Suprapubic skin (tissue), 4 donors: ENCODE measurements around the gene RPL31. TPM values are rescaled to one million over a fixed set of nuclear protein-coding genes. Genes with fewer than 3 reads are reported as not detected.

Experiments used
- DNase-seq, 2 donors: peaks; one replicate each; pipeline ENCODE4 v3.0.0-alpha.2; 2019; ENCODE audit warnings: low spot score in 2 of 2
- H3K27ac ChIP-seq: fragments of 200-600 bp; sonication (generic); one replicate; pipeline ENCODE4 v1.5.1; 2019
- H3K27me3 ChIP-seq: fragments of 200-600 bp; sonication (generic); one replicate; pipeline ENCODE4 v1.5.1; 2019
- H3K36me3 ChIP-seq: fragments of 200-600 bp; sonication (generic); one replicate; pipeline ENCODE4 v1.5.1; 2019
- H3K4me1 ChIP-seq: fragments of 200-600 bp; sonication (generic); one replicate; pipeline ENCODE4 v1.5.1; 2019
- H3K4me3 ChIP-seq: fragments of 200-600 bp; sonication (generic); one replicate; pipeline ENCODE4 v1.5.1; 2019; ENCODE audit warnings: mild to moderate bottlenecking
- H3K9me3 ChIP-seq: fragments of 200-600 bp; sonication (generic); one replicate; pipeline ENCODE4 v1.5.1; 2019
- EP300 ChIP-seq: sonication (generic); formaldehyde crosslinking; IDR thresholded peaks from one replicate; pipeline ENCODE4 v1.6.1; 2017; ENCODE audit warnings: antibody characterized with exemption
- POLR2A ChIP-seq, 2 donors: fragments of 450-650 bp; IDR thresholded peaks; one replicate each; pipeline ENCODE4 v1.6.1; 2017; ENCODE audit warnings: antibody characterized with exemption in 2 of 2, mild to moderate bottlenecking in 2 of 2, moderate library complexity in 2 of 2
- POLR2AphosphoS5 ChIP-seq, 3 donors: sonication (generic); formaldehyde crosslinking; IDR thresholded peaks; one replicate each; pipeline ENCODE4 v1.6.1; 2017; ENCODE audit warnings: antibody characterized with exemption in 3 of 3
- WGBS: methylation state at CpG from one replicate; pipeline ENCODE4 v1.1.5; 2018; 5-methylcytosine and 5-hydroxymethylcytosine counted together
- total RNA-seq, 4 donors: library from RNA; depleted of rRNA; stranded (reverse); fragments of >200 nt; gene quantifications; one replicate each; pipeline ENCODE4 v1.1.0, GENCODE V29; 2016
- TF ChIP-seq, protein P1 (sequence below), 2 donors: fragments of 200-600 bp in 1 of 2; fragments of 450-650 bp in 1 of 2; sonication (generic) in 1 of 2; IDR thresholded peaks; one replicate each; pipeline ENCODE4 v1.5.1; 2016 to 2019; ENCODE audit warnings: antibody characterized with exemption in 2 of 2, mild to moderate bottlenecking in 1 of 2, moderate library complexity in 1 of 2

RPL31 gene
- total RNA-seq, 4 donors from 2014 or later: 1,149 to 1,835 (median 1,682) TPM

DNA sequence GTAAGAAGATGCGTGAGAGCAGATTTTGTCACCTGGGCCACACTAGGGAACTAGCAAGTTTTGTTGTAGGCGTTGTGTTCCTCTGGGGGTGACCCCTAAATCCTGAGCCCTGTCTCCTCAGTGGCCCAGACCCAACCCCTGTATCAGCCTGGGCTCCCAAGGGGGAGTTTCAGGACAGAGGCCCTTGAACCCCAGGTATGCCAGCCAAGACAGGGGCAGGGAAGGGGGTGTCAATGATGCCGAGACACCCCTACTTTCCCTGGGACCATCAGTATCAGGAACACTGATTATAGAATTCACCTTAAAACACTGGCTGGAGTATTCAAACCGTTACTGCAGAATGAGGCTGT is 39.1 kb upstream of the RPL31 start:
- no peaks in the 10 kb centered on the region for H3K9me3 ChIP-seq
- H3K4me1 ChIP-seq: peaks cover 18% of the 10 kb centered on the region
- TF ChIP-seq EP300: no peak
- TF ChIP-seq, protein P1, sequence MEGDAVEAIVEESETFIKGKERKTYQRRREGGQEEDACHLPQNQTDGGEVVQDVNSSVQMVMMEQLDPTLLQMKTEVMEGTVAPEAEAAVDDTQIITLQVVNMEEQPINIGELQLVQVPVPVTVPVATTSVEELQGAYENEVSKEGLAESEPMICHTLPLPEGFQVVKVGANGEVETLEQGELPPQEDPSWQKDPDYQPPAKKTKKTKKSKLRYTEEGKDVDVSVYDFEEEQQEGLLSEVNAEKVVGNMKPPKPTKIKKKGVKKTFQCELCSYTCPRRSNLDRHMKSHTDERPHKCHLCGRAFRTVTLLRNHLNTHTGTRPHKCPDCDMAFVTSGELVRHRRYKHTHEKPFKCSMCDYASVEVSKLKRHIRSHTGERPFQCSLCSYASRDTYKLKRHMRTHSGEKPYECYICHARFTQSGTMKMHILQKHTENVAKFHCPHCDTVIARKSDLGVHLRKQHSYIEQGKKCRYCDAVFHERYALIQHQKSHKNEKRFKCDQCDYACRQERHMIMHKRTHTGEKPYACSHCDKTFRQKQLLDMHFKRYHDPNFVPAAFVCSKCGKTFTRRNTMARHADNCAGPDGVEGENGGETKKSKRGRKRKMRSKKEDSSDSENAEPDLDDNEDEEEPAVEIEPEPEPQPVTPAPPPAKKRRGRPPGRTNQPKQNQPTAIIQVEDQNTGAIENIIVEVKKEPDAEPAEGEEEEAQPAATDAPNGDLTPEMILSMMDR (IDR thresholded peaks at IDR 0.05): no peak
- TF ChIP-seq POLR2AphosphoS5 (IDR thresholded peaks at IDR 0.05): no peak
- no peak for TF ChIP-seq POLR2A (IDR thresholded peaks at IDR 0.05)
- H3K27ac ChIP-seq: no peak overlapping the region
- 92% methylated on average over 3 of the region's 4 CpGs for WGBS
- H3K36me3 ChIP-seq: peaks cover 6% of the 10 kb centered on the region
- no peak for DNase-seq
- no peaks in the 10 kb centered on the region for H3K27me3 ChIP-seq
- H3K4me3 ChIP-seq: no peak overlapping the region

DNA sequence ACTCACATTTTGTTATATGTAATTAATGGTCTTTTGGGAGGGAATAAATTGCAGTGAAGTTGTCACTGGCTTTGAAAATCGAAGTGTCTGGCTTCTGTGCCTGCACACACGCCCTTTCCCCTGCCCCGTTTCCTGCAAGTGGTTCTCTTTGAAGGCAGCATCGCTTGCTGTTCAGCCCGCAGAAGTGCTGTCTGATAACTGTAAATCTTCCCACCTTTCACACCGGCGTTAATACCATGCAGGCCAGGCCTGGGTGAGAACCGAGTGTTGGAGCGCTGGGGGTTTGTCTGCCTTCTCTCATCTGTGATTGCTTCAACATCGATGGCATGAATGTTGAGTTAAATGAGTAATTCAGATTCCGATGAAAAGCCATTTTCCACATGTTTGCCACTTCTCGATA is 37.9 kb upstream of the RPL31 start:
- Histone ChIP-seq H3K4me3 (no peak overlapping the region), H3K9me3 (no peaks in the 10 kb centered on the region), H3K4me1 (peaks cover 6% of the 10 kb centered on the region), H3K27me3 (no peaks in the 10 kb centered on the region), H3K36me3 (peaks cover 15% of the 10 kb centered on the region), H3K27ac (no peak overlapping the region)
- WGBS: 56% methylated on average over 12 of the region's 12 CpGs
- no peak for DNase-seq
- TF ChIP-seq POLR2AphosphoS5 (IDR thresholded peaks at IDR 0.05) (no peak), EP300 (no peak)

DNA sequence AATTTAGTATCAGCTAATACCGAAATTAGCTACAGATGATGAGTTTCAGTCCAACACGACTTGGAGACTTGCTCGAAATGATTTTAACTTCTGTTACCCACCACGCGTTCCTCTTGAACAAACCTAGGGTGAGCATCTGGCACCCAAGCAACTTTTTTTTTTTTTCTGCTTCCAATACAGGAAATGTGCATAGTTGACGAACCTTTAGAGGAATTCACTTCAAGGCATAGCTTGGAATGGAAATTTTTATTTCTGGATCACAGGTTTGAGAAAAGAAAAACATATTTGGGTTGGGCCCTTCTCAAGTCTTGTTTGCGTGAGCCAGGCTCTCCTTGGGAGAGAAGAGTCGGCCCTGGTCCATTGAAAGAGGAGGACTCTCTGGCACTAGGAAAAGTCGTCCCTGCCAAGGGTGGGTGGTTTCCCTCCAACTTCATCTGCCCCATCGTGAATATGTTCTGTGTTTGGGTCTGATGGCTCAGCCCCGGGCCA is 37.4 kb upstream of the RPL31 start:
- Histone ChIP-seq H3K4me3 (no peak overlapping the region), H3K27ac (peak overlapping the region; percentile 34), H3K4me1 (peaks cover 2% of the 10 kb centered on the region), H3K27me3 (no peaks in the 10 kb centered on the region), H3K36me3 (peaks cover 15% of the 10 kb centered on the region), H3K9me3 (no peaks in the 10 kb centered on the region)
- no peak for DNase-seq
- WGBS: 52% methylated on average over 11 of the region's 11 CpGs
- TF ChIP-seq POLR2A (IDR thresholded peaks at IDR 0.05): no peak
- TF ChIP-seq POLR2AphosphoS5 (IDR thresholded peaks at IDR 0.05): no peak
- TF ChIP-seq, protein P1 (IDR thresholded peaks at IDR 0.05): no peak
- TF ChIP-seq EP300: no peak

DNA sequence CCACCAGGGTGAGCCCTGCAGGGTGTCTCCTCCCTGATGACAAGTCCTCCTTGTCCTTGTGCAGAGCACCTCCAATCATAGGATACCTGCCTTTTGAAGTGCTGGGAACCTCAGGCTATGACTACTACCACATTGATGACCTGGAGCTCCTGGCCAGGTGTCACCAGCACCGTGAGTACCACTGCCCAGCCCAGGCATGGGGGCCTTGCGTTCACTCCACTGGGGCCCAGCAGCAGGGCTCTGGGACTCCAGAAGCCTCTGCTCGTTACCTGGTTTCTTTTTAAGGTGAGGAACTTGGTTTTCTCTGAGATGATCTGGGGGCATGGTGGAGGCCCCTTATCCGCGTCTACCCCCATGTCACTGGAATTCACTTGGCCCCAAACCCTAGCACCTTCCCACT is 36.5 kb upstream of the RPL31 start:
- no peak for DNase-seq
- Histone ChIP-seq H3K36me3 (peaks cover 19% of the 10 kb centered on the region), H3K27ac (no peak overlapping the region)

DNA sequence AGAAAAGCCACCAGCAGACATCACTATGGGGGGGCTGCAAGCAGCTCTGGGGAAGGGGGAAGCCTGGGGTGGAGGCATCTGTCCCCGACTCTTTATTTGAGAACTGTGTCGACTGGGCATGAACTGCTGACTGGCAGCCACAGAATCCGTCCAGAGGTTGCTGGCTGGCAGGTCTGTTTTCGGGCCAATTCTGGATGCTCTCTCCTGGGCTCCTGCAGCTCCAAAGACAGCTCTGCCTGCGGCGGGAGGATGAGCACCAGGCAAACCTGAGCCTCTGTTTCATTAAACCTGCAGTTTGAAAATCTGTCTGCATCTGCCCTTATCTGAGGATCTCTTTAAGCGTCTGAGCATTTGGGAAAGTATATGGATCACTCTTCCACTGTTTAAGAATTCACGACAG is 34.4 kb upstream of the RPL31 start:
- Histone ChIP-seq H3K4me3 (no peak overlapping the region), H3K36me3 (peaks cover 31% of the 10 kb centered on the region), H3K27me3 (no peaks in the 10 kb centered on the region), H3K27ac (no peak overlapping the region), H3K9me3 (no peaks in the 10 kb centered on the region), H3K4me1 (peaks cover under 1% of the 10 kb centered on the region)
- no peak for DNase-seq
- TF ChIP-seq EP300: no peak
- no peak for TF ChIP-seq POLR2AphosphoS5 (IDR thresholded peaks at IDR 0.05)
- TF ChIP-seq POLR2A (IDR thresholded peaks at IDR 0.05): no peak
- TF ChIP-seq, protein P1 (IDR thresholded peaks at IDR 0.05): no peak
- WGBS: 95% methylated on average over 8 of the region's 8 CpGs

More for the DNA sequence above, 36.5 kb upstream of the RPL31 start:
- H3K27me3 ChIP-seq: no peaks in the 10 kb centered on the region
- peaks cover 2% of the 10 kb centered on the region for H3K4me1 ChIP-seq
- 94% methylated on average over 5 of the region's 5 CpGs for WGBS
- no peaks in the 10 kb centered on the region for H3K9me3 ChIP-seq
- H3K4me3 ChIP-seq: no peak overlapping the region
- TF ChIP-seq EP300 (no peak), POLR2A (IDR thresholded peaks at IDR 0.05) (no peak), POLR2AphosphoS5 (IDR thresholded peaks at IDR 0.05) (no peak)
- TF ChIP-seq, protein P1 (IDR thresholded peaks at IDR 0.05): no peak
